ENCODE measurements around the gene AIG1.

GRCh38 chr6:143109196-143109595 is 48.5 kb downstream of the AIG1 start:
- no peak for TF ChIP-seq POLR2AphosphoS5 (IDR thresholded peaks at IDR 0.05; ENCODE audit: borderline replicate concordance, low read depth, low read length)
- no peak for TF ChIP-seq EZH2 (IDR thresholded peaks at IDR 0.05)
- no peak for TF ChIP-seq FOXP2 (optimal IDR thresholded peaks at IDR 0.05; ENCODE audit: control extremely low read depth, extremely low read length, insufficient read depth)

Data from SK-N-MC (cell line).